K562 (cell line): Measurements from ENCODE around the gene SCP2. TPM values are rescaled to one million over a fixed set of nuclear protein-coding genes. Genes with fewer than 3 reads are reported as not detected.

Experiments
- HDAC6 ChIP-seq: IDR thresholded peaks from 2 replicates; pipeline ENCODE4 v1.6.1; 2012; ENCODE audit warnings: low read depth, mild to moderate bottlenecking, control low read depth, inconsistent platforms, low read length, moderate library complexity
- HNRNPUL1 ChIP-seq: fragments of 200-400 bp; formaldehyde crosslinking; IDR thresholded peaks from 2 replicates; pipeline ENCODE4 v1.6.1; 2017; ENCODE audit warnings: low read length
- IFI16 ChIP-seq: fragments of 250-450 bp; sonication (Bioruptor Pico); IDR thresholded peaks from 2 replicates; pipeline ENCODE4 v2.1.2; 2022; ENCODE audit warnings: mild to moderate bottlenecking, inconsistent platforms
- KDM2B ChIP-seq: fragments of 250-450 bp; sonication (Bioruptor Pico); IDR thresholded peaks from 2 replicates; pipeline ENCODE4 v1.8.0; 2021; ENCODE audit warnings: mild to moderate bottlenecking, moderate library complexity
- MYC ChIP-seq, 2 experiments: fragments of 250-450 bp in 1 of 2; sonication (Bioruptor Pico) in 1 of 2; IDR thresholded peaks; 2 replicates each; pipeline versions ENCODE4 v1.5.1 to v1.6.1; 2012 to 2021; ENCODE audit warnings: low read depth in 2 of 2, borderline replicate concordance in 1 of 2, improper control_type of control experiment in 1 of 2, low read length in 1 of 2, mild to moderate bottlenecking in 1 of 2, moderate library complexity in 1 of 2
- NCOA4 ChIP-seq: fragments of 450-650 bp; IDR thresholded peaks from 2 replicates; pipeline ENCODE4 v1.6.1; 2018; ENCODE audit warnings: mild to moderate bottlenecking; ENCODE audit not compliant: partially characterized antibody
- NFE2 ChIP-seq: IDR thresholded peaks from 2 replicates; pipeline ENCODE4 v1.6.1; 2014; ENCODE audit warnings: antibody characterized with exemption, low read depth
- OTX1 ChIP-seq: fragments of 450-650 bp; formaldehyde crosslinking; IDR thresholded peaks from 2 replicates; pipeline ENCODE4 v1.4.0; 2022; ENCODE audit warnings: mild to moderate bottlenecking
- SAFB ChIP-seq: fragments of 200-400 bp; formaldehyde crosslinking; IDR thresholded peaks from 2 replicates; pipeline ENCODE4 v1.6.1; 2017; ENCODE audit warnings: low read depth, low read length, borderline replicate concordance
- SIRT6 ChIP-seq: IDR thresholded peaks from one replicate; pipeline ENCODE4 v1.6.1; 2012; ENCODE audit warnings: low read depth, mild to moderate bottlenecking, control low read depth, inconsistent platforms, low read length, moderate library complexity
- ZNF507 ChIP-seq: conservative IDR thresholded peaks from 2 replicates; pipeline ENCODE4 v1.6.1; 2017; ENCODE audit warnings: missing genetic modification characterization, missing compliant biosample characterization
- polyA plus RNA-seq, 8 experiments: library from polyadenylated mRNA; depleted of rRNA in 4 of 8; stranded (reverse) in 5 of 8; unstranded in 3 of 8; fragments of >200 nt; fragmentation: Nextera tagmentation in 2 of 8; fragmentation: Illumina TruSeq in 1 of 8; extraction: Ambion mirVana in 2 of 8; extraction: Trizol in 1 of 8; gene quantifications; 2 replicates each; pipeline versions ENCODE4 v1.2.1 to v1.2.3, GENCODE V29; 2011 to 2014; ENCODE audit warnings: inconsistent platforms in 1 of 8, missing spikeins in 1 of 8
- total RNA-seq, 7 experiments: library from RNA; depleted of rRNA in 6 of 7; stranded (reverse); fragments of >200 nt in 6 of 7; fragmentation: Illumina TruSeq in 2 of 7; extraction: Trizol in 2 of 7; gene quantifications; 2 replicates each; pipeline versions ENCODE4 v1.2.1 to v1.2.3, GENCODE V29; 2011 to 2021; ENCODE audit warnings: low replicate concordance in 1 of 7
- TF ChIP-seq, protein P1 (sequence below), 2 experiments: IDR thresholded peaks in 1 of 2; conservative IDR thresholded peaks in 1 of 2; 2 replicates each; pipeline ENCODE4 v1.6.1; 2016; ENCODE audit warnings: low read depth in 2 of 2, mild to moderate bottlenecking in 1 of 2, missing compliant biosample characterization in 1 of 2, missing genetic modification characterization in 1 of 2, moderate library complexity in 1 of 2
- TF ChIP-seq, protein P2 (sequence below): fragments of 450-650 bp; formaldehyde crosslinking; IDR thresholded peaks from 2 replicates; pipeline ENCODE4 v1.4.0; 2020; ENCODE audit warnings: mild to moderate bottlenecking, moderate library complexity
- TF ChIP-seq, protein P3 (sequence below), 3 experiments: fragments of 200-800 bp in 1 of 3; fragments of 250-450 bp in 1 of 3; fragments of 450-650 bp in 1 of 3; sonication (Bioruptor Pico) in 1 of 3; sonication (Bioruptor generic) in 1 of 3; formaldehyde crosslinking in 1 of 3; IDR thresholded peaks; 2 replicates each; pipeline versions ENCODE4 v1.6.1 to v1.8.0; 2016 to 2022; ENCODE audit warnings: mild to moderate bottlenecking in 2 of 3, missing genetic modification characterization in 2 of 3, missing compliant biosample characterization in 1 of 3, moderate library complexity in 1 of 3
- TF ChIP-seq, protein P4 (sequence below): sonication (generic); formaldehyde crosslinking; IDR thresholded peaks from 2 replicates; pipeline ENCODE4 v1.8.0; 2022; ENCODE audit warnings: mild to moderate bottlenecking, missing genetic modification reagents
- TF ChIP-seq, protein P5 (sequence below): fragments of 250-450 bp; sonication (Bioruptor Pico); IDR thresholded peaks from 2 replicates; pipeline ENCODE4 v1.8.0; 2022; ENCODE audit warnings: inconsistent platforms

SCP2 gene
- total and polyA plus RNA-seq, 9 of the 15 experiments (the other 6 are each of a cell fraction or from before 2014, with no cell fraction given) = 63.8 to 258 (median 106) TPM

DNA sequence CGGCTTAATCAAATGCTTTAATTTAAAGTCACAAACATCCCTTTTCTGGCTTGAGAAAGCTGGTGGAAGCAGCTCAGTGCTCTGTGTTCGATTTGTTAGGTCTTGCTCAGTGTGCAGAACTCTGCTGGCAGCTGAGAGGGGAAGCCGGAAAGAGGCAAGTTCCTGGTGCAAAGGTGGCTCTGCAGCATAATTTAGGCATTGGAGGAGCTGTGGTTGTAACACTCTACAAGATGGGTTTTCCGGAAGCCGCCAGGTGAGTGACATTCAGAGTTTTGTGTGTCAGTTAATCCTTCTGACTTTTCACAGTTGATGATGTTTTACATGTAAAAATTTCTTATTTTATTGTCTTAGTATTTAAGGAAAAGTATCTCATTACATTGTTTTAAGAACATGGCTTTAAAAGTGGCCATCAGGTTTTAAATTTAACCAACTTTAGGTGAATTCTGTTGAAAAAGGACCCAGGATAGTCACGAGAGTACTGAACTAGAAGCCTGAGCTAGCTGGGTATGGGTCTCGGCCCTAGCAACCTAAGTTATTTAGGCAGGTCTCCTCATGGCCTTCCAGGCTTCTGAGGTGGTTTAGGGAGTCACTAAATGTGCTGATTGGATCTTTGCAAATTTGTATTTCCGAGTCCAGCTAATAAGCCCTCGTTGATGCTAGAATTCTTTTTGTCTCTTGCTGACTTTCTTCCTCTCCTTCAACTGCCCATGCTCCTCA, 87.9 kb downstream of the SCP2 start (continued):
- TF ChIP-seq MYC (IDR thresholded peaks at IDR 0.05; ENCODE audit: low read depth, low read length) (peak; percentile 11; the same call in 1 of the 2 replicates), MYC (CRISPR knock-in tag; IDR thresholded peaks at IDR 0.05; ENCODE audit: borderline replicate concordance, low read depth) (no peak), SAFB (no peak), ZNF507 (tag) (no peak), HDAC6 (no peak), SIRT6 (no peak), OTX1 (CRISPR knock-in tag) (no peak), IFI16 (CRISPR knock-in tag) (no peak), NCOA4 (peak; percentile 51), KDM2B (CRISPR knock-in tag) (no peak), HNRNPUL1 (no peak), NFE2 (no peak)
- TF ChIP-seq, protein P1, sequence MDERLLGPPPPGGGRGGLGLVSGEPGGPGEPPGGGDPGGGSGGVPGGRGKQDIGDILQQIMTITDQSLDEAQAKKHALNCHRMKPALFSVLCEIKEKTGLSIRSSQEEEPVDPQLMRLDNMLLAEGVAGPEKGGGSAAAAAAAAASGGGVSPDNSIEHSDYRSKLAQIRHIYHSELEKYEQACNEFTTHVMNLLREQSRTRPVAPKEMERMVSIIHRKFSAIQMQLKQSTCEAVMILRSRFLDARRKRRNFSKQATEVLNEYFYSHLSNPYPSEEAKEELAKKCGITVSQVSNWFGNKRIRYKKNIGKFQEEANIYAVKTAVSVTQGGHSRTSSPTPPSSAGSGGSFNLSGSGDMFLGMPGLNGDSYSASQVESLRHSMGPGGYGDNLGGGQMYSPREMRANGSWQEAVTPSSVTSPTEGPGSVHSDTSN (CRISPR knock-in tag; IDR thresholded peaks at IDR 0.05; ENCODE audit: low read depth) = no peak
- TF ChIP-seq, protein P1 (tag; conservative IDR thresholded peaks at IDR 0.05; ENCODE audit: low read depth) = no peak; the same call in 1 of the 2 replicates
- TF ChIP-seq, protein P2, sequence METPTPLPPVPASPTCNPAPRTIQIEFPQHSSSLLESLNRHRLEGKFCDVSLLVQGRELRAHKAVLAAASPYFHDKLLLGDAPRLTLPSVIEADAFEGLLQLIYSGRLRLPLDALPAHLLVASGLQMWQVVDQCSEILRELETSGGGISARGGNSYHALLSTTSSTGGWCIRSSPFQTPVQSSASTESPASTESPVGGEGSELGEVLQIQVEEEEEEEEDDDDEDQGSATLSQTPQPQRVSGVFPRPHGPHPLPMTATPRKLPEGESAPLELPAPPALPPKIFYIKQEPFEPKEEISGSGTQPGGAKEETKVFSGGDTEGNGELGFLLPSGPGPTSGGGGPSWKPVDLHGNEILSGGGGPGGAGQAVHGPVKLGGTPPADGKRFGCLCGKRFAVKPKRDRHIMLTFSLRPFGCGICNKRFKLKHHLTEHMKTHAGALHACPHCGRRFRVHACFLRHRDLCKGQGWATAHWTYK = no peak
- TF ChIP-seq, protein P3, sequence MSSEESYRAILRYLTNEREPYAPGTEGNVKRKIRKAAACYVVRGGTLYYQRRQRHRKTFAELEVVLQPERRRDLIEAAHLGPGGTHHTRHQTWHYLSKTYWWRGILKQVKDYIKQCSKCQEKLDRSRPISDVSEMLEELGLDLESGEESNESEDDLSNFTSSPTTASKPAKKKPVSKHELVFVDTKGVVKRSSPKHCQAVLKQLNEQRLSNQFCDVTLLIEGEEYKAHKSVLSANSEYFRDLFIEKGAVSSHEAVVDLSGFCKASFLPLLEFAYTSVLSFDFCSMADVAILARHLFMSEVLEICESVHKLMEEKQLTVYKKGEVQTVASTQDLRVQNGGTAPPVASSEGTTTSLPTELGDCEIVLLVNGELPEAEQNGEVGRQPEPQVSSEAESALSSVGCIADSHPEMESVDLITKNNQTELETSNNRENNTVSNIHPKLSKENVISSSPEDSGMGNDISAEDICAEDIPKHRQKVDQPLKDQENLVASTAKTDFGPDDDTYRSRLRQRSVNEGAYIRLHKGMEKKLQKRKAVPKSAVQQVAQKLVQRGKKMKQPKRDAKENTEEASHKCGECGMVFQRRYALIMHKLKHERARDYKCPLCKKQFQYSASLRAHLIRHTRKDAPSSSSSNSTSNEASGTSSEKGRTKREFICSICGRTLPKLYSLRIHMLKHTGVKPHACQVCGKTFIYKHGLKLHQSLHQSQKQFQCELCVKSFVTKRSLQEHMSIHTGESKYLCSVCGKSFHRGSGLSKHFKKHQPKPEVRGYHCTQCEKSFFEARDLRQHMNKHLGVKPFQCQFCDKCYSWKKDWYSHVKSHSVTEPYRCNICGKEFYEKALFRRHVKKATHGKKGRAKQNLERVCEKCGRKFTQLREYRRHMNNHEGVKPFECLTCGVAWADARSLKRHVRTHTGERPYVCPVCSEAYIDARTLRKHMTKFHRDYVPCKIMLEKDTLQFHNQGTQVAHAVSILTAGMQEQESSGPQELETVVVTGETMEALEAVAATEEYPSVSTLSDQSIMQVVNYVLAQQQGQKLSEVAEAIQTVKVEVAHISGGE (CRISPR knock-in tag; IDR thresholded peaks at IDR 0.05) = peak in 1 of 3 experiments; percentile 73; a peak in 2 of 6 replicates
- TF ChIP-seq, protein P4, sequence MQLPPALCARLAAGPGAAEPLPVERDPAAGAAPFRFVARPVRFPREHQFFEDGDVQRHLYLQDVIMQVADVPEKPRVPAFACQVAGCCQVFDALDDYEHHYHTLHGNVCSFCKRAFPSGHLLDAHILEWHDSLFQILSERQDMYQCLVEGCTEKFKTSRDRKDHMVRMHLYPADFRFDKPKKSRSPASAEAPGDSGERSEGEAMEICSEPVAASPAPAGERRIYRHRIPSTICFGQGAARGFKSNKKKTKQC (CRISPR knock-in tag) = no peak
- TF ChIP-seq, protein P5, sequence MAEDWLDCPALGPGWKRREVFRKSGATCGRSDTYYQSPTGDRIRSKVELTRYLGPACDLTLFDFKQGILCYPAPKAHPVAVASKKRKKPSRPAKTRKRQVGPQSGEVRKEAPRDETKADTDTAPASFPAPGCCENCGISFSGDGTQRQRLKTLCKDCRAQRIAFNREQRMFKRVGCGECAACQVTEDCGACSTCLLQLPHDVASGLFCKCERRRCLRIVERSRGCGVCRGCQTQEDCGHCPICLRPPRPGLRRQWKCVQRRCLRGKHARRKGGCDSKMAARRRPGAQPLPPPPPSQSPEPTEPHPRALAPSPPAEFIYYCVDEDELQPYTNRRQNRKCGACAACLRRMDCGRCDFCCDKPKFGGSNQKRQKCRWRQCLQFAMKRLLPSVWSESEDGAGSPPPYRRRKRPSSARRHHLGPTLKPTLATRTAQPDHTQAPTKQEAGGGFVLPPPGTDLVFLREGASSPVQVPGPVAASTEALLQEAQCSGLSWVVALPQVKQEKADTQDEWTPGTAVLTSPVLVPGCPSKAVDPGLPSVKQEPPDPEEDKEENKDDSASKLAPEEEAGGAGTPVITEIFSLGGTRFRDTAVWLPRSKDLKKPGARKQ (CRISPR knock-in tag) = no peak
